ENCODE data around the gene ANKRD13B. TPM values are rescaled to one million over a fixed set of nuclear protein-coding genes. Genes with fewer than 3 reads are reported as not detected.

The ANKRD13B gene
- total and polyA plus RNA-seq, 2 of the 13 experiments (the other 11 are each of a cell fraction or from before 2014, with no cell fraction given), result 1.7 to 1.8 TPM

GRCh38 chr17:29568331-29569244 is 24.3 kb upstream of the ANKRD13B start, which contains the start of gene TP53I13 (continued):
- TF ChIP-seq RXRB (CRISPR knock-in tag; IDR thresholded peaks at IDR 0.05; ENCODE audit: borderline replicate concordance) (no peak), ZNF354B (CRISPR knock-in tag; IDR thresholded peaks at IDR 0.05) (no peak), ZFP1 (CRISPR knock-in tag; IDR thresholded peaks at IDR 0.05) (0 out of 2 replicates have a peak, but pooled peaks have one; percentile 47), ZNF569 (CRISPR knock-in tag; IDR thresholded peaks at IDR 0.05; ENCODE audit: borderline replicate concordance) (no peak), ZNF235 (CRISPR knock-in tag; IDR thresholded peaks at IDR 0.05; ENCODE audit: borderline replicate concordance) (peak; percentile 68), ZNF503 (CRISPR knock-in tag; IDR thresholded peaks at IDR 0.05) (no peak), ZNF264 (CRISPR knock-in tag; IDR thresholded peaks at IDR 0.05) (peak; percentile 14; the same call in 1 of the 2 replicates), ZMYM2 (CRISPR knock-in tag; IDR thresholded peaks at IDR 0.05) (no peak), ZNF280D (CRISPR knock-in tag; IDR thresholded peaks at IDR 0.05) (no peak), NFKB2 (CRISPR knock-in tag; IDR thresholded peaks at IDR 0.05; ENCODE audit: borderline replicate concordance) (0 out of 2 replicates have a peak, but pooled peaks have one; percentile 60), ZNF558 (CRISPR knock-in tag; IDR thresholded peaks at IDR 0.05; ENCODE audit: borderline replicate concordance) (peak; percentile 84; the same call in 1 of the 2 replicates), CHD4 (IDR thresholded peaks at IDR 0.05; ENCODE audit: borderline replicate concordance, low read length) (no peak), RARG (CRISPR knock-in tag; IDR thresholded peaks at IDR 0.05; ENCODE audit: low read depth) (no peak), ELF4 (CRISPR knock-in tag; IDR thresholded peaks at IDR 0.05; ENCODE audit: borderline replicate concordance) (no peak), REST (IDR thresholded peaks at IDR 0.05; ENCODE audit: borderline replicate concordance in 1 of 2, low read depth in 1 of 2, low read length in 2 of 2) (no peak), MTF1 (CRISPR knock-in tag; IDR thresholded peaks at IDR 0.05) (no peak), NFIC (IDR thresholded peaks at IDR 0.05; ENCODE audit: low read length) (no peak), PATZ1 (CRISPR knock-in tag; IDR thresholded peaks at IDR 0.05) (peak; percentile 91)

All from HepG2 (cell line).